Skeletal muscle cell (primary cell): Measurements from ENCODE around the gene RAB40AL.

Experiments used
- DNase-seq: peaks from one replicate; pipeline ENCODE4 v3.0.0-alpha.2; 2010; ENCODE audit warnings: low read depth
- H3K4me3 ChIP-seq: 2 replicates; pipeline ENCODE4 v1.5.1; 2011; ENCODE audit warnings: low read depth, mild to moderate bottlenecking, control low read depth, low read length, moderate library complexity

Gene RAB40AL

GRCh38 chrX:102976793-102977495 is 39.9 kb downstream of the RAB40AL start:
- H3K4me3 ChIP-seq: no peak overlapping the region
- peak; percentile 19 for DNase-seq

- no peak overlapping the region for H3K4me3 ChIP-seq
- no peak for DNase-seq
Observed at GRCh38 chrX:102978594-102978993, 41.5 kb downstream of the RAB40AL start.

GRCh38 chrX:102979536-102979935 is 42.5 kb downstream of the RAB40AL start:
- H3K4me3 ChIP-seq: no peak overlapping the region
- DNase-seq: no peak

GRCh38 chrX:102983205-102983604 is 46.1 kb downstream of the RAB40AL start:
- H3K4me3 ChIP-seq: no peak overlapping the region
- no peak for DNase-seq

GRCh38 chrX:102985192-102985591 is 48.1 kb downstream of the RAB40AL start:
- DNase-seq: no peak
- no peak overlapping the region for H3K4me3 ChIP-seq
